ENCODE data around the gene PRRG2.

The PRRG2 gene

GRCh38 chr19:49581007-49581508 lies at the start of gene PRRG2:
PRRG2 (plus strand) TSS chr19:49581316; CDS start chr19:49583220, 1,904 bp downstream.
- no peak for DNase-seq (ENCODE audit: extremely low read depth in 1 of 2, low read depth in 1 of 2)

DNA sequence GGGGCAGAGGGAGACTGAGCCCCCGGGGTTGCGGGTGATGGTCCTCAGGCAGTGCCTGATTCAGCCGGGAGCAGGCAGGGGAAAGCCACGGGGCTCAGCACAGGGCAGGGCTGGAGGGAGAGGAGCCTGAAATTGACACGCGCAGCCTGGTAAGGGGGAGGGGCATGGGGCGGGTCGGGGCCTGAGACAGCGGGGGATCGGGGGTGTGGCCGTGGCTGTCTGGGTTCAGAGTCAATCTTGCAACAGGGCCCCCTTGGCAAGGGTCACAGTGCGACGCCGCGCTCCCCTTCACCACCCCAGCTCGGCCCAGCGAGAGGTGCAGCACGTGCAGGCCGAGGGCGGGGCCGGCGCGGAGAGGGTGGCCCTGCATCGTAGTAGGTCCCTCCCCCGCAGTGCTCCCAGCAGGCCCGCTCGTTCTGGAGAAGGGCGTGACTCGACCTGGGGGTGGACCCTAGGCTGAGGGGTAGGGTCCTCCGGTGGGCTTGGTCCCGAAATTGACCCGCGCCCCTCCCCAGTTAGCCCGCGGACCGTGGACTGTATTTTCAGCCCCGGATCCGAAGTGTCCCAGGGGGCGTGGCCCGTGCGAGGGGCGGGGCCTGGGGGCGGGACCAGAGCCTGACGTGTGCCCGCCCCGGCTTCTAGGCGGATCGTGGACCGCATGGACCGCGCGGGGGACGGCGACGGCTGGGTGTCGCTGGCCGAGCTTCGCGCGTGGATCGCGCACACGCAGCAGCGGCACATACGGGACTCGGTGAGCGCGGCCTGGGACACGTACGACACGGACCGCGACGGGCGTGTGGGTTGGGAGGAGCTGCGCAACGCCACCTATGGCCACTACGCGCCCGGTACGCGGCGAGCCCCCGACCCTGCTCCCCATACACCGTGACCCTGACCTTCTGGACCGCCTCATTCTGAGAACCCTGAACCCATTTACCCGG lies 47.3 kb upstream of the PRRG2 start:
- DNase-seq (ENCODE audit: extremely low read depth in 1 of 2, low read depth in 1 of 2): peak; percentile 56 to 60

DNA sequence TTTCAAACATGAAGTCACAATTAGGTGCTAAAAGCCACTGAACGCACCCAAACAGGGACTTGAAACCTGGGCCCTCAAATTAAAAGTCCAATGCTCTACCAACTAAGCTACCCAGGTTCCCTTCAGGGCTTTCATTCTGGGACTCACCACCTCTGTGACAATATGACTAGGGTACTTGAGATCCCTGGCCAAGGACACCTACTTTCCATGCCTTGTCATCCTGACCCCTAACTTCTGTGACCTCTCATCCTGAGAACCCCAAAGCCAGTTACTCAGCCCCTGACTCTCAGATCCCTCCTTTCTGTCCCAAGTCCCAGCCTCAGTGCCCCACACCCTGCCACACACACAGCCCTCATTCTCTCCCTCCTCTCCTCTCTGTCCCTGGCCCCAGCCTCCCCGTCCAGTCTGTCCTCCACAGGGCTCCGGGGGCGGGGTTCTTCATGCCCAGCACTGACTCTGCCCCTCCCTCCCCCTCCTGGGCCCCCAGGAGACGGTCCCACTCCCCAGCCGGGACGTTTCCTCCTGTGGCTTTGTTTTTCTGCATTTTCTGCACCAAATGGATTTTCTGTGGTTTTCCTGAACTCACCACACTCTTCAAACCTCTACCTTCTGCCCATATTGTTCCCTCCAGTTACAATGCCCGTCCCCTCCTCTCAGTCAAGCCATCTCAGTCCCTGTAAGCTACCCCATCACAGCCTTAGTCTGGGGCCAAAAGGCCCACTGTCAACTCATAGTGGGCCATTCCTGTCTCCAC lies 46.3 kb upstream of the PRRG2 start:
- DNase-seq (ENCODE audit: extremely low read depth in 1 of 2, low read depth in 1 of 2): no peak

DNA sequence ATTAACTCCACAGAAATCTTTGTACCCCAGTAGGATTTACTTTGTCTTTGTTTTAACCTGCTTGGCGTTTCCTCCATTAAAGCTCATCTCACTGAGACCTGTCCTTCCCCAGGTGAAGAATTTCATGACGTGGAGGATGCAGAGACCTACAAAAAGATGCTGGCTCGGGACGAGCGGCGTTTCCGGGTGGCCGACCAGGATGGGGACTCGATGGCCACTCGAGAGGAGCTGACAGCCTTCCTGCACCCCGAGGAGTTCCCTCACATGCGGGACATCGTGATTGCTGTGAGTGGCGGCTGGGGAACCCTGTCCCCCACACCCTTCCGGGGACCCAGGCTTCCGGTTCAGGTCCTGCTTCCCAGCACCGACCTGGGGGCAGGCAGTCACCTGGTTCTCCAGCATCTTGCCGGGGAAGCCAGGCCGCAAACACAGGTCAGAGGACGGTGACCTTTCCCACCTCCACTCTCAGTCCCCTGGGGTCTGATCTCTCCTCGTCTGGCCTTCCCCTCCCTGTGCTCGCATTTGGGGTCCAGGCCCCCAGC lies 44.1 kb upstream of the PRRG2 start:
- DNase-seq (ENCODE audit: extremely low read depth in 1 of 2, low read depth in 1 of 2): no peak

DNA sequence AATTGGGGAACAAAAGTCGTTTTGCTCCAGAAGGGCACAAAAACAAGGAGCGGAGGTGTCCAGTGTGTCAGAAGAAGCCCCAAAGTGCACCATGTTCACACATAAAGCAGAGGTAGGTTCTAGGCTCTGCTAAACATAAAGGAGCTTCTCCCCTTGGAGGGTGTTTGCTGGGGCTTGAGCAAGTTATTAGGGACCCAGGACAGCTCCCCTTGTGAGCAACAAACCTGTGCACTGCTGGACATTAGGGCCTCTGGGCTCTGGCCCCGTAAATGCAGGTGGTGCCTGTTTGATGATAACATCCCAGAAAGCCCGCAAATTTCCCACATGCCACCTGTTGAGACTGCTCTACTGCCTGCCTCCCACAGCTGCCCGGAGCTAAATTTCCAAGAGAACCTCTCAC lies 42.5 kb upstream of the PRRG2 start:
- no peak for DNase-seq (ENCODE audit: extremely low read depth in 1 of 2, low read depth in 1 of 2)

DNA sequence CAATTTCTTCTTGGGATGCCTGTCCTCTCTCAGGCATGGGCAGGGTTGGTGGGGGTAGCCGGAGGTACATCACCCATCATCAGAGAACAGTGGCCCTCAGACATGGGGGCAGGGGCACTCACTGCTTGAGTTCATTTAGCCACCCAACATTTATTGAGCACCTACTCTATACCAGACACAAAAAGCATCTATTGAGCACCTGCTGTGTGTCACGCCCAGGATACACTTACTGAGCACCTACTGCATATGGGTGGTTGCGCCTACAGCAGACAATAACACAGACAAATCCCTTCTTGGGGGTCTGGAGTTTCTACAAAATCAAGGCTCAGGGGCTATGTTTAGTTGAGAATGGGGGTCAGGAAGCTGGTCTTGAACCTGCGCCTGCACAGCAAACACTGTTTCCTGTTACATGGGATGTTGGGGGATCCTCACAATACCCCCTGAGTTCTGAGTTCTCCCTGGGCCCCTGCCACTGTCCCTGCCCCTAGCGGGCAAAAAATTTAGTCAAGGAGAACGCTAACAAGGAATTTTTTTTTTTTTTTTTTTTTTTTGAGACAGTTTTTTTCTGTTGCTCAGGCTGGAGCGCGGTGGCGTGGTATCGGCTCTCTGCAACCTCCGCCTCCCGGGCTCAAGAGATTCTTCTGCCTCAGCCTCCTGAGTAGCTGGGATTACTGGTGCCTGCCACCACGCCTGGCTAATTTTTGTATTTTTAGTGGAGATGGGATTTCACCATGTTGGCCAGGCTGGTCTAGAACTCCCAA lies 41.7 kb upstream of the PRRG2 start:
- DNase-seq (ENCODE audit: extremely low read depth in 1 of 2, low read depth in 1 of 2): no peak

- no peak for DNase-seq (ENCODE audit: extremely low read depth in 1 of 2, low read depth in 1 of 2)
Measured at GRCh38 chr19:49541914-49542313, 39.2 kb upstream of the PRRG2 start.

DNA sequence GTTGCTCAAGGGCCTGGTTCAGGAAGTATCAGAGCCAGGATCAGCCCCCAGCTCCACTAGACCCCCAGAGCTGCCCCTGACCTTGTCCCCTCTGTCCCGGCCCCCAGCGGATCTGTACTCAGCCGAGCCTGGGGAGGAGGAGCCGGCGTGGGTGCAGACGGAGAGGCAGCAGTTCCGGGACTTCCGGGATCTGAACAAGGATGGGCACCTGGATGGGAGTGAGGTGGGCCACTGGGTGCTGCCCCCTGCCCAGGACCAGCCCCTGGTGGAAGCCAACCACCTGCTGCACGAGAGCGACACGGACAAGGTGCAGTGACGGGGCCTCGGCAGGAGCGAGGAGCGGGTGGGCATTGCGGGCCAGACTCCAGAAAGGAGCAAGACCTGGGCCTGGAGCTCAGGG lies 38.7 kb upstream of the PRRG2 start:
- DNase-seq (ENCODE audit: extremely low read depth in 1 of 2, low read depth in 1 of 2): no peak

GRCh38 chr19:49543032-49543431 lies 38.1 kb upstream of the PRRG2 start:
- no peak for DNase-seq (ENCODE audit: extremely low read depth in 1 of 2, low read depth in 1 of 2)

GRCh38 chr19:49544154-49544553 lies 37.0 kb upstream of the PRRG2 start:
- no peak for DNase-seq (ENCODE audit: extremely low read depth in 1 of 2, low read depth in 1 of 2)

GRCh38 chr19:49546825-49547565 lies 34.1 kb upstream of the PRRG2 start:
- DNase-seq (ENCODE audit: extremely low read depth in 1 of 2, low read depth in 1 of 2): no peak

- no peak for DNase-seq (ENCODE audit: extremely low read depth in 1 of 2, low read depth in 1 of 2)
Measured at GRCh38 chr19:49549045-49549444, 32.1 kb upstream of the PRRG2 start.

DNA sequence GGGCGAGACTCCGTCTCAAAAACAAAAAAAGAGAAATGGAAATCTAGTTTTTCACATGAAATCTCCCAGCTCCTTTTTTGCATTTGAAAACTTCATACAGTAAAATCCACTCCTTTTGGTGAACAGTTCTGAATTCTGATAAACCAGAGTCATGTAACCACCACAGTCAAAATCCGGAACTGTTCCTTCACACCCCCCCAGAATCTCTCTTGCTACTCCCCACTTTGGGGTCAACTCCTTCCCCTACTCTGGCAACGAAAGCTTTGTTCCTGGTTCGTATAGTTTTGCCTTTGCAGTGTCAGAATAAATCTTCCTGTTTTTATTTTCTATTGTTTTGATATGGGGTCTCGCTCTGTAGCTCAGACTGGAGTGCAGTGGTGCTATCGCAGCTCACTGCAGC lies 29.6 kb upstream of the PRRG2 start:
- DNase-seq (ENCODE audit: extremely low read depth in 1 of 2, low read depth in 1 of 2): no peak

GRCh38 chr19:49552749-49553148 lies 28.4 kb upstream of the PRRG2 start:
- no peak for DNase-seq (ENCODE audit: extremely low read depth in 1 of 2, low read depth in 1 of 2)

DNA sequence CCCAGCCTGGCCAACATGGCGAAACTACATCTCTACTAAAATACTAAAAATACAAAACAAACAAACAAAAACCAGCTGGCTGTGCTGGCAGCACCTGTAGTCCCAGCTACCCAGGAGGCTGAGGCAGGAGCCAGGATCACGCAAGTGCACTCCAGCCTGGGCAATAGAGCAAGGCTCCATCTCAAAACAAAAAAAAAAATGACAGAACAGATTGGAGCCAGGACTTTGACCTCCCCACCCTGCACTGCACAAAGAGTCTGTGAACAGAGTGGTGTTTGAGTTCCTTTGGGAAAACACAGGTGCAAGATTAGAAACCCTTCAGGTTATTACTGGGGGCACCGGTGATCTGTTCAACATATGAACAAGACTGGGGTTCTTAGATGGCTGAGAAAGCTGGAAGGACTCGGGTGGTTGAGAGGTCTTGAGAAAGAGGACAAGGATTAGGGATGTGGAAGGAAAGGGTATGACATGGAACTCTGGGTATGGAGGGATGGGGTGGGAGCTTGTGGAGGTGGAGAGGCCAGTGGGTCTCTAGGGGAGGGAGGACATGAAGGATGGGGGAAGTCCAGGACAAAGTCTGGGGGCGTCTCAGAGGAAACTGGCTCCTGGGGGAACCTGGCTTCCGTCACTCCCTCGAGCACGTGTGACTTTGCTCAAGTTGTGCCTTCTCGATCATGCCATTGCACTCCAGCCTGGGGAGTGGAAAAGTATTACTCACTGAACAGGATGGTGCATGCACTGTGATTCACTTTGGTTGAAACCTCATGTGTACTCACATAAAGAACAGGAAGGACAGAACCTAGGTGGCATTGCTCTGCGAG lies 27.5 kb upstream of the PRRG2 start:
- peak in 1 of 2 donors; percentile 71 for DNase-seq (ENCODE audit: extremely low read depth in 1 of 2, low read depth in 1 of 2)

DNA sequence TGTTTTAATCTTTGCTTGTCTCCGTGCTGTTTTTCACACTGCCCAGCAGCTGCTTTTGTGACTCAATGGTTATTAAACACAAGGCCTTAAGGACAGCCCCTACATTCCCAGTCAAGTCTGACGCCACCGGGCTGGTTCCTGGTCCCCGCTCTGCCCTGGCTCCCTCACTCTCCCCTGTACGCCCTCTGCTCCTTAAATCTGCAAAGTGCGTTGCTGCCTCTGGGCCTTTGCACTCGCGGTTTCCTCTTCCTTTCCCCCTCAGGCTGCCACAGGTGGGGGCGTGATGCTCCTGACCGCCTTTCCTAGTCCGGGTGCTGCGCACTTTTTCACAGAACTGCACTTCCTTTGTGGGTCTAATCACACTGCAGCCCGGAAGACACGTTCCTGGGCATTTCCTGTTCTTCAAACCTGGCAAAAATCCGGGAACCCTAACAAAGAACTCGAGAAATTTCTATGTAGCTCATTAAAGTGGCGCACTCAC lies 26.4 kb upstream of the PRRG2 start:
- peak in 1 of 2 donors; percentile 61 for DNase-seq (ENCODE audit: extremely low read depth in 1 of 2, low read depth in 1 of 2)

DNA sequence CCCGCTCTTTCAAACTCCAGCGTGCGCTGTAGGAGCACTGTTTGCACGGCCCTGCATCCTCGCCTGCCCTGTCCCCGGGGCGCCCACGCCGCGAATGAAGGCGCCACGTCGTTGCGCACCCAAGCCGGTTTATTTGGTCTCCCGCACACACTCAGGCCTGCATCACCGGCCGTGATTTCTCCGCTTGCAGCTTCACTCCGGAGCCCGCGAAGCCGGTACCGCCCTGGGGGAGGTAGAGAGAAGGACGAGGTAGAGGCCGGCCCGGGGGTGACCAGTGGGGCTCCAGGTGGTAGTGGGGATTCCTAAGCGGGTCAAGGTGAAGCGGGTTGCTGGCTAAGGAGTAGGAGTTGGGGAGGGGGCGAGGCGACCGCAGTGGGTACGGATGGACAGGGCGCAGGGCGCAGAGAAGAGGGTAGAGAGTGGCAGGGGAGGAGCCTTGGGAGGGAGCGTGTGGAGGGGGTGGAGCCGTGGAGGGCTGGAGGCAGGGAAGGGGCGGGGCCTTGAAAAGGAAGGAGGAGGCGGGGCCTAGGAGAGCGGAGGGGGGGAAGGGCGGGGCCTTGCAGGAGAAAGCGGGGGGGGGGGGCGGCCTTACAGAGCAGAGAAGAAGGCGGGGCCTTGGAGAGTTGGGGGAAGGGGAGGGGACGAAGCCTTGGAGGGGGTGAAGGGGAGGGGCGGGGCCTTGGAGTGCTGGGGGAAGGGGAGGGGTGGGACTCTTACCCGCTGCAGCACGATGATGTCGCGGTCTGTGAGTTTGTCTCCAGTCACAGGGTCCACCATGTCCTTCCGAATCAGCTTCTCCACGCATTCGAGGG lies 25.3 kb upstream of the PRRG2 start:
- peak in 1 of 2 donors; percentile 78 for DNase-seq (ENCODE audit: extremely low read depth in 1 of 2, low read depth in 1 of 2)

Measured in stimulated activated CD8-positive, alpha-beta memory T cell treated with anti-CD3 and anti-CD28 coated beads, Interleukin-7, amount 100 ng/mL, for 48 hours (primary cell).